PC-3 (cell line): ENCODE measurements around the gene MAS1L.

Experiments used
- CTCF ChIP-seq: fragments of 300-600 bp; sonication (generic); conservative IDR thresholded peaks from 2 replicates; pipeline ENCODE4 v1.5.1; 2017; ENCODE audit warnings: antibody characterized with exemption, low read depth, mild to moderate bottlenecking, low read length
- EZH2 ChIP-seq: fragments of 300-600 bp; sonication (generic); IDR thresholded peaks from one replicate; pipeline ENCODE4 v1.6.1; 2017; ENCODE audit warnings: antibody characterized with exemption, mild to moderate bottlenecking, low read length; ENCODE audit not compliant: unreplicated experiment
- EZH2phosphoT487 ChIP-seq: fragments of 300-600 bp; sonication (generic); IDR thresholded peaks from 2 replicates; pipeline ENCODE4 v1.6.1; 2018; ENCODE audit warnings: mild to moderate bottlenecking, antibody characterized with exemption, low read length, borderline replicate concordance

GRCh38 chr6:29499704-29500103 is 11.9 kb upstream of the MAS1L start:
- no peak for TF ChIP-seq EZH2
- no peak for TF ChIP-seq CTCF
- no peak for TF ChIP-seq EZH2phosphoT487
